GDM1 (cell line): ENCODE measurements around the gene DRC7.

Source experiments
- DNase-seq: peaks from one replicate; lab custom pipeline; 2025; lab: John Stamatoyannopoulos, UW

The DRC7 gene

GRCh38 chr16:57694725-57695679 lies at the start of gene DRC7:
Gene DRC7, plus strand, starts transcription at chr16:57694806. Its CDS starts 3,144 bp downstream, at chr16:57697950.
- peak; percentile 79 for DNase-seq

GRCh38 chr16:57645169-57645568 lies 49.4 kb upstream of the DRC7 start:
- no peak for DNase-seq

GRCh38 chr16:57645691-57646387 lies 48.8 kb upstream of the DRC7 start:
- DNase-seq: no peak

GRCh38 chr16:57646388-57647039 lies 48.1 kb upstream of the DRC7 start:
- DNase-seq: no peak

GRCh38 chr16:57647136-57647875 lies 47.3 kb upstream of the DRC7 start:
- no peak for DNase-seq

- DNase-seq: no peak
Observed at GRCh38 chr16:57648125-57648524, 46.5 kb upstream of the DRC7 start.

- DNase-seq: peak; percentile 59
Observed at GRCh38 chr16:57648581-57649442, 45.8 kb upstream of the DRC7 start.

GRCh38 chr16:57649443-57649751 lies 45.2 kb upstream of the DRC7 start:
- DNase-seq: no peak

- no peak for DNase-seq
Observed at GRCh38 chr16:57649846-57650245, 44.8 kb upstream of the DRC7 start.

- no peak for DNase-seq
Observed at GRCh38 chr16:57651344-57652333, 43.0 kb upstream of the DRC7 start.

GRCh38 chr16:57652695-57653471 lies 41.7 kb upstream of the DRC7 start:
- no peak for DNase-seq

- no peak for DNase-seq
Observed at GRCh38 chr16:57653936-57654335, 40.7 kb upstream of the DRC7 start.

GRCh38 chr16:57656342-57656955 lies 38.2 kb upstream of the DRC7 start:
- DNase-seq: no peak

- DNase-seq: no peak
Observed at GRCh38 chr16:57657228-57657627, 37.4 kb upstream of the DRC7 start.

- no peak for DNase-seq
Observed at GRCh38 chr16:57658130-57658877, 36.3 kb upstream of the DRC7 start.

- no peak for DNase-seq
Observed at GRCh38 chr16:57658878-57659674, 35.5 kb upstream of the DRC7 start.
